Activated CD4-positive, alpha-beta T cell treated with anti-CD3 and anti-CD28 coated beads, Interleukin-2, amount 10 ng/mL, durations not matched to agents 24 days and 14 days (primary cell): Measurements from ENCODE around the gene SUGP1. TPM values are rescaled to one million over a fixed set of nuclear protein-coding genes. Genes with fewer than 3 reads are reported as not detected.

Experiments
- DNase-seq: peaks from one replicate; pipeline ENCODE4 v3.0.0; 2022
- H3K27ac Mint-ChIP-seq: one replicate; pipeline ENCODE4 v1.8.0; 2022; ENCODE audit warnings: mild to moderate bottlenecking, mixed read lengths
- H3K27me3 Mint-ChIP-seq: one replicate; pipeline ENCODE4 v1.8.0; 2022; ENCODE audit warnings: mixed read lengths
- H3K36me3 Mint-ChIP-seq: one replicate; pipeline ENCODE4 v1.8.0; 2022; ENCODE audit warnings: low read depth, mild to moderate bottlenecking, mixed read lengths
- H3K4me1 Mint-ChIP-seq: one replicate; pipeline ENCODE4 v1.8.0; 2021; ENCODE audit warnings: mixed read lengths
- H3K4me3 Mint-ChIP-seq: one replicate; pipeline ENCODE4 v1.8.0; 2022; ENCODE audit warnings: mild to moderate bottlenecking, moderate library complexity, mixed read lengths
- H3K9me3 Mint-ChIP-seq: one replicate; pipeline ENCODE4 v1.8.0; 2021; ENCODE audit warnings: mixed read lengths
- intact Hi-C: fragments of 100-400 bp; cut with micrococcal nuclease; formaldehyde crosslinking; loops from one replicate; pipeline ENCODE4 v1.15.1; 2023
- total RNA-seq: library from RNA; stranded (reverse); gene quantifications from 2 replicates; pipeline ENCODE4 v1.2.3, GENCODE V29; 2022

Gene SUGP1
- total RNA-seq, 1 donor from 2014 or later = 72.0 TPM

DNA sequence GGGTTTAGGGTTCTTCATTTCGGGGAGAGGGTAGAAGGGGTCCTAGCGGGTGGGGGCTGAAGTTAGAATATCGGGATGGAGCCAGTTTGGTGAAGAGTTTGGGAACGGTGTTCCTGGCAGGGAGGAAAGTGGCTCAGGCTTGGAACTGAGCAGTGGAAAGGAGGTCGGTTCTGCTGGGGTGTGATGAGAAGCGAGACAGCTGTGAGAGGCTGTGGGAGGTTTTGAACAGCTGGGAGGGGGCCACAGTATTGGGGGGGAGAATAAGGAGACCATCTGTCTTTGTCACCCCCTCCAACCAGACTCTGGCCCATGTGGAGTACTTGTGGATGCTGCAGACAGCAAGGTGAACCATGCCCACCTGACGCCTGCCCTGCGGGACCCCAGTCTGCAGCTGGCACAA lies 46.2 kb downstream of the SUGP1 start:
- Mint-ChIP-seq H3K4me1 (peaks cover 2% of the 10 kb centered on the region), H3K9me3 (no peaks in the 10 kb centered on the region), H3K27ac (no peak overlapping the region), H3K27me3 (peaks cover 24% of the 10 kb centered on the region), H3K4me3 (no peak overlapping the region), H3K36me3 (peaks cover 16% of the 10 kb centered on the region)
- DNase-seq = no peak
- intact Hi-C loops = no loop called here

DNA sequence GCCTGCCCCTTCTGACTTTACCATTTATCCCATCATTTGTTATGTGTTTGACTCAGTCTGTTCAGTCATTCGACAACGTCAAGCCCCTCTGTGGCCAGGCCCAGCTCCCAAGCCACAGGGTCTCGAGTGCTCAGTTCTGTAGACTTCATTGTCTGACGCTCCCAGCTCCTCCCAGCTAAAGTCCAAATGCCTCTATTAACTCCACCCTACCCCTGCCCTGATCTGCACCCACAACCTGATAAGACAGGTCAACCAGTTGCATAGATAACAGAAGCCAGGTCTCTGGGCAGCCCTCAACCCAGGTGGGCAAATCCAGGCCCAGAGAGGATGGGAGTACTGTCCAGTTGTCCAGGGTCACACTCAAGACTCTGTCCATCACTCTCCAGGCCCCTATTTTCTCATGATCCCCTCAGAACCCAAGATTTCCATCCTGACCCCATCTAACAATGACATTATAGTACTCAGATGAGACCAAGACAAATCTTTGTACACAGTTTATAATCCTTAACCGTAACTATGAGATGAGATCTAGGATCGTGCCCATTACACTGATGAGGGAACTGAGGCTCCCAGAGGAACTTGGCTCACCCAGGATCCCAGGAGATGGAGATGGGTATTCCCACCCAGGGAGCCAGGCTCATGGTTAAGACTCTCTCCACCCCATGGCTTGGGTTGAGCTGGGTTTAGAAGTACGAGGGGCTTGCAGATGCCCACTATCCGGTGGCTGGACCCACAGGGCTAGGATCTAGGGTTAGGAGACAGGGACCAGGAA lies 48.3 kb downstream of the SUGP1 start:
- no peak for DNase-seq
- H3K36me3 Mint-ChIP-seq = peaks cover 13% of the 10 kb centered on the region
- no peak overlapping the region for H3K4me3 Mint-ChIP-seq
- H3K27ac Mint-ChIP-seq = no peak overlapping the region
- intact Hi-C loops = no loop called here
- H3K27me3 Mint-ChIP-seq = peaks cover 25% of the 10 kb centered on the region
- no peaks in the 10 kb centered on the region for H3K9me3 Mint-ChIP-seq
- peaks cover 2% of the 10 kb centered on the region for H3K4me1 Mint-ChIP-seq

DNA sequence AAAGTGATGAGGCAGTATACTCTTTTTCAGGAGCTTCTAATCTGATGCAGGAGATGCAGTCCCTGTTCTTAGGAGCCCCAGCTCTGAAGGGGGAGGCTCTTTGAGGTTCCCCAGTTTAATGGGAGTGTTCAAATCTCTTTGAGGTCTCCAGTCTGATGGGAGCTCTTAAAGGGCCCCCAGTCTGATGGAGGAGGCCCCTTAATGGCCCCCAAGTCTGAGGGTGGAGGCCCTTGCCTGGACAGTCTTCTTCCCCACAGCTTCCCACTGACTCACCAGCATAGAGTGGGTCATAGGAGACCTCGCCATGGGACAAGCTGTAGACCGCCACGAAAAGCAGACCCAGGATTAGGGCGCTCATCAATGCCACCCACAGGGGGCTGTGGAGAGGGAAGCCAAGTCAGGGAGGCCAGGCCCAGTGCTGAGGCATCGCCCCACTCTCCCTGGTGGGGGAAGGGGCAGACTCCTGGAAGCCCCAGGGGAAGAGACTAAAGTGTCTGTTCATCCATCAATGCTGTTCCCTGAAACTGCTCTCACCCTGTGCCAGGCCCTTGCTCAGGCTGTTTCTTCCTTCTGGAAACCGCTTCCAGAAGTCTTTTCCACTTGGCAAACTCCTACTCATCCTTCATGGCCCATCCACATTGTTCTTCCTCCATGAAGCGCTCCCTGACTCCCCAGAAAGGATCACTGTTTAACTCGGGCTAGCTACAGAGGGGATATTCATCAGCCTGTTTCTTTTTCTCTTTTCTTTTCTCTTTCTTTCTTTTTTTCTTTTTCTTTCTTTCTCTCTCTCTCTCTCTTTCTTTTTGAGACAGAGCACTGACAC lies 49.3 kb downstream of the SUGP1 start:
- H3K4me3 Mint-ChIP-seq = no peak overlapping the region
- peaks cover 28% of the 10 kb centered on the region for H3K27me3 Mint-ChIP-seq
- H3K27ac Mint-ChIP-seq = no peak overlapping the region
- intact Hi-C loops = no loop called here
- DNase-seq = no peak
- peaks cover 2% of the 10 kb centered on the region for H3K4me1 Mint-ChIP-seq
- peaks cover 3% of the 10 kb centered on the region for H3K36me3 Mint-ChIP-seq
- no peaks in the 10 kb centered on the region for H3K9me3 Mint-ChIP-seq

- peaks cover 32% of the 10 kb centered on the region for H3K27me3 Mint-ChIP-seq
Measured at GRCh38 chr19:19269952-19270694, 50.2 kb downstream of the SUGP1 start.

DNA sequence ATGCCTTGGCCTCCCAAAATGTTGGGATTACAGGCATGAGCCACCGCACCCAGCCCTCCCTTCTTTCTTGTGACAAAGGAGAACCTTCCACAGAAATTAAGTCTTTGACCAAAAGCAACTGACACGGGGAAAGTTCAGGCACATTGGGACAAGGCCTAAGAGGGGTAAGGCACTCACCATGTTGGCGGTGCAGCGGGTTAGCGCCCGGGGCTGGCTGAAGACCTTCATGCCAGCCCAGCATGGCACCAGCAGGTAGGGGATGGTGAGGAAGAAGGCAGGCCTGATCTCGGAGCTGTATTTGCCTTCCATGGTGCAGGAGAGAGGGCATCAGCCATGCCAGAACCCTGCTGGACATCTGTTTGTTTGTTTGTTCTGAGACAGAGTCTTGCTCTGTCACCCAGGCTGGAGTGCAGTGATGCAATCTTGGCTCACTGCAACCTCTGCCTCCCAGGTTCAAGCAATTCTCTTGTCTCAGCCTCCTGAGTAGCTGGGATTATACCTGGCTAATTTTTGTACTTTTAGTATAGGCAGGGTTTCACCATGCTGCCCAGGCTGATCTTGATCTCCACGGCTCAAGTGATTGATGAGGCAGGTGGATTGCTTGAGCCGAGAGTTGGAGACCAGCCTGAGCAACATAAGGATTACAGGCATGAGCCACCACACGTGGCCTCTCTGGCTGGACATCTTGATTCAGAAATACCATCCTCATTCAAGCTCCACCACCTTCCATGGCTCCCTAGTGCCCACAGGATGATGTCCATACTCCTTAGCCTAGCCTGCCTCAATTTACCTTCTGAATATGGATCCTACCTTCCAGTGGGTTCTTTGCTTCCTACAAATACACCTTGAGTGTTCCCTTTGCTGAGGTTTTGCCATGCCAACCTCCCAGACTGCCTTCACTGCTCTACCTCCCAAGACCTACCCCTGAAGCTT lies 51.6 kb downstream of the SUGP1 start:
- Mint-ChIP-seq H3K36me3 (no peaks in the 10 kb centered on the region), H3K4me3 (no peak overlapping the region), H3K27ac (no peak overlapping the region), H3K9me3 (no peaks in the 10 kb centered on the region), H3K27me3 (peaks cover 29% of the 10 kb centered on the region), H3K4me1 (peaks cover 2% of the 10 kb centered on the region)
- no peak for DNase-seq
- intact Hi-C loops = no loop called here

More at GRCh38 chr19:19269952-19270694, 50.2 kb downstream of the SUGP1 start:
- no peaks in the 10 kb centered on the region for H3K9me3 Mint-ChIP-seq
- no peak for DNase-seq
- H3K4me1 Mint-ChIP-seq = peaks cover 2% of the 10 kb centered on the region
- intact Hi-C loops = no loop called here
- H3K4me3 Mint-ChIP-seq = no peak overlapping the region
- H3K27ac Mint-ChIP-seq = no peak overlapping the region
- H3K36me3 Mint-ChIP-seq = peaks cover 3% of the 10 kb centered on the region

- Mint-ChIP-seq H3K36me3 (no peaks in the 10 kb centered on the region), H3K9me3 (no peaks in the 10 kb centered on the region), H3K27me3 (peaks cover 31% of the 10 kb centered on the region), H3K27ac (no peak overlapping the region), H3K4me1 (no peaks in the 10 kb centered on the region), H3K4me3 (no peak overlapping the region)
- no peak for DNase-seq
- intact Hi-C loops = no loop called here
Measured at GRCh38 chr19:19267305-19267704, 53.0 kb downstream of the SUGP1 start.

DNA sequence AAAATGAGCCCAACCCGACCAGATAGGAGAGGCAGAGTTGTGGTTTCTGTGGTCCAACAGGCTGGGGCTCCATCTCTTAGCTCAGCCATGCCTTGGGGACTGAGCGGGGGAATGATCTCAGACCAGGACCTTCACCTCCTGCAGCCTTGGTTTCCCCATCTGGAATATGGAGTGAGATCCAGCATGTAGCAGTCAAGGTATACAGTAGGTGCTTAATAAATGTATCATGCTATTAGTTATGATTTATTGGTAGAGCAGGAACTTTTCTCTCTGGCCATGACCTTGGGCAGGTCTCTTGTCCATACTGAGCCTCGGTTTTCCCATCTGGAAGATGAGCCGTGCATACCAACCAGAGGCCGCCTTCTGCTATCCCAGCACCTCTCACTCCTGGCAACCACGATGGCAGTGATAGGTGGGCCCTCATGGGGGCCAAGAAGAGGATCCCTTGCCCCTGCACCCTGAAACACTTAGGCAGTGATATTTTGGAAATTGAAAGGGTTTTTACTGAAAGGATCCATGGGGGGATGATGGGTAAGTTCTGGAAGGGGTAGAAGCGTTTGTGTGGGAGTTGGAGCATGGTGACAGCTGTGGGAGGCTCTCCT lies 56.3 kb downstream of the SUGP1 start:
- H3K4me3 Mint-ChIP-seq = no peak overlapping the region
- H3K4me1 Mint-ChIP-seq = no peaks in the 10 kb centered on the region
- no peak for DNase-seq
- H3K27ac Mint-ChIP-seq = no peak overlapping the region
- H3K36me3 Mint-ChIP-seq = peaks cover 1% of the 10 kb centered on the region
- H3K9me3 Mint-ChIP-seq = no peaks in the 10 kb centered on the region
- intact Hi-C loops = no loop called here
- H3K27me3 Mint-ChIP-seq = peaks cover 38% of the 10 kb centered on the region

GRCh38 chr19:19262190-19263057 lies 57.9 kb downstream of the SUGP1 start:
- Mint-ChIP-seq H3K4me1 (no peaks in the 10 kb centered on the region), H3K27me3 (peaks cover 38% of the 10 kb centered on the region), H3K27ac (no peak overlapping the region), H3K4me3 (no peak overlapping the region), H3K36me3 (peaks cover 1% of the 10 kb centered on the region), H3K9me3 (no peaks in the 10 kb centered on the region)
- no peak for DNase-seq
- intact Hi-C loops = no loop called here

DNA sequence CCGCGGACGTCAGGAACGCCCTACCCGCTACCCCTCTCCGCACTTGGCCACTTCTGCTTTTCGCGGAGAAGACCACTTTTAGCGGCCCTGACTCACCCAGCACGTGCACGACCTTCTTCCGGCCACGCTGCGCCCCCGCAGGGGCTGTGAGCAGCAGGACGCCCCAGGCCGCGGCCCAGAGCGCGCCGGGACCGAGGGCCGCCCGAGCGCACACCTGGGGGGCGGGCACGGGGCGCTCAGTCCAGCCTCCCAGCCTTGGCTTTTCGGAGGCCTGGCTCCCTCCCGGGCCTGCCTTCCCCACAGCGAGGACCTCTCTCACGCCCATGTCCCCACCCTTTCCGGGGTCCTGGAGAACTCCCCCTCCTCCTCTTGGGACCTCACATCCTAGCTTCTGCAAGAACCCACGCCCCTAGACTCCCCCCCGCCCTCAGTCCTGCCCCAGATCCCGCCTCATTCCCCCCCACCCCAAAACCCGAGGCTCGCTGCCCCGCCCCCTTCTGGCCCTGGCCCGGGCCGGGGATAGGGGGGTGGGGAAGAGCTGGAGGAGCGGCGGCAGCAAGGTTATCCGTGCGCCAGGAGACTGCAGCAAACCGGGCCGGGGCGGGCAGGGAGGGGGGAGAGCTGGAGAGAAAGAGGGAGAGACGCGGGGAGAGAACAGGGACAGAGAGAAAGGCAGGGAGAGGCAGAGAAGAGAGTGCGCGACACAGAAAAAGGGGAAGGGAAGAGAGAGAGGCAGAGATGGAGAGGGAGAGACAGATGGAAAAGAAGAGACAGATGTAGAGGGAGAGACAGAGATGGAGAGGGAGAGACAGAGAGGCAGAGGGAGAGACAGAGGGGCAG lies 58.7 kb downstream of the SUGP1 start:
- H3K27me3 Mint-ChIP-seq = peaks cover 40% of the 10 kb centered on the region
- intact Hi-C loops = no loop called here
- DNase-seq = no peak
- no peak overlapping the region for H3K27ac Mint-ChIP-seq
- H3K4me3 Mint-ChIP-seq = no peak overlapping the region
- H3K36me3 Mint-ChIP-seq = peaks cover 1% of the 10 kb centered on the region
- H3K9me3 Mint-ChIP-seq = no peaks in the 10 kb centered on the region
- no peaks in the 10 kb centered on the region for H3K4me1 Mint-ChIP-seq

DNA sequence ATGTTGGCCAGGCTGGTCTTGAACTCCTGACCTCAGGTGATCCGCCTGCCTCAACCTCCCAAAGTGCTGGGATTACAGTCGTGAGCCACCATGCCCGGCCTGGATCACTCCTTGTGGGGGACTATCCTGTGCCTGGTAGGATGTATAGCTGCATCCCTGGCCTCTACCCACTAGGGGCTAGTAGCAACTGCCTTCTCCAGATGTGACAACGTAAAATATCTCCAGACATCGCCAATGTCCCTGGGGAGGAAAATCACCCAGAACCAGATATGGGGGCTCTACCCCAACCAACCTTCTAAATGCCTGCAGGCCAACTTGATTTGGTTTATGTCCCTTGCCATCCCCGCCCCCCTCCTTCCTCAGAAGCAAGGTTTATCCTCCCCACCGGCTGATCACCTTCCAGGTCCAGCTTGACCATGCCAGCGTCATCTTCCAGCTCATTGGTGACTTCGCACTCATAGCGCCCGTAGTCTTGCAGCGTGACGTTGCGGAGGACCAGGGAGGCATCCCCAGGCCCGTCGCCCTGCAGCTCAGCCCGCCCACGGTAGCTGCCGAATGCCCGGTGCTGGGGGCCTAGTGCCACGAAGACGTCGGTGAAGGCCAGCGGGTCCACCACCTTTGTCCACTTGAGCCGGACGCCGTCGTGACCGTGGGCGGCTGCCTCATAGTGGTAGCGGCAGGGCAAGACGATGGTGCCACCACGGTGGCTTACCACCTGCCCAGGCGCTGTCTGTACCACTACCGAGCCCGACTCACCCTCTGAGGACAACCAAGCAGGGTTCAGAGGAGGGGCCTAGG lies 59.7 kb downstream of the SUGP1 start:
- no peak for DNase-seq
- peaks cover 1% of the 10 kb centered on the region for H3K36me3 Mint-ChIP-seq
- H3K27me3 Mint-ChIP-seq = peaks cover 34% of the 10 kb centered on the region
- intact Hi-C loops = no loop called here
- no peak overlapping the region for H3K4me3 Mint-ChIP-seq
- H3K27ac Mint-ChIP-seq = no peak overlapping the region
- H3K4me1 Mint-ChIP-seq = no peaks in the 10 kb centered on the region
- H3K9me3 Mint-ChIP-seq = no peaks in the 10 kb centered on the region

DNA sequence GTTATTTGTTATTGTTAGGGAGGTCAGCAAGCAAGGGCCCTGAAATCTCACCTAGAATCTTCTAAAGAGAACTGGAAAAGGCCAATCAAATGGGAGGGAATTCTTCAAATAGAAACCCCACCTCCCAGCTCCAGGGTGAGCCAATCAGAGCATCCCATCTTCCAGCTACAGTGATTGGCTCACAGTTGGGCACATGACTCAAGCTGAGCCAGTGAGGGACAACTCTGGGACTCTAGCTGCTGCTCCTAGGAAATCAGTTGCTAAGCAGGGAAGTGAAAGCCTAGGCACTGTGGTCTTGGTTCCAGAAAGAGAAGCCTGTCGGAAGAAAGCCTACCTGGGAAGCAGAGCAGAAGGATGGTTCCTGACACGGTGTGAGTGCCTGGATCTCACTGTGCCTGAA lies 60.6 kb downstream of the SUGP1 start:
- Mint-ChIP-seq H3K4me3 (no peak overlapping the region), H3K27ac (no peak overlapping the region), H3K36me3 (peaks cover 1% of the 10 kb centered on the region), H3K9me3 (no peaks in the 10 kb centered on the region), H3K27me3 (peaks cover 37% of the 10 kb centered on the region), H3K4me1 (no peaks in the 10 kb centered on the region)
- intact Hi-C loops = no loop called here
- DNase-seq = no peak
